Heart left ventricle (tissue), 13 donors: ENCODE measurements around the gene MTARC2.

Experiments used
- CTCF ChIP-seq, 12 donors: fragments of 200-600 bp; sonication (generic) in 4 of 12; IDR thresholded peaks; one replicate each; pipeline versions ENCODE4 v1.5.0 to v1.8.0; 2018 to 2022; ENCODE audit warnings: antibody characterized with exemption in 12 of 12, mild to moderate bottlenecking in 5 of 12
- POLR2A ChIP-seq, 2 donors: fragments of 450-650 bp; IDR thresholded peaks; one replicate each; pipeline ENCODE4 v1.6.1; 2017; ENCODE audit warnings: antibody characterized with exemption in 2 of 2, mild to moderate bottlenecking in 2 of 2, moderate library complexity in 2 of 2
- donor health status: ischemic (EF 13 %, LVEDD 7.1; RV severe dilation, severe dysfunction).
- donor health status: DM: no; HTN: yes; CAD: no.
- donor health status: DM: no; HTN: no; CAD: no.
- donor health status: ischemic (EF 25% LVEDD 6.9; RV normal size, moderate dysfunction).
- donor health status: ischemic (EF 25% LVEDD 5.7; RV mildly dilated, moderate dysfunction).
- donor health status: ischemic (EF 35%, LVEDD 5.7; RV mildly dilated, moderate dysfunction).
- donor health status: nonischemic (EF 11% LVEDD 7.7; RV severe dilation, severe dysfunction).
- donor health status: DM: yes; HTN: yes; CAD: no.
- donor health status: PGD.
- donor health status: ischemic (EF 29% LVEDD 5.4; RV normal size, mild dysfunction).
- donor health status: nonischemic (EF 23%, LVEDD 6.1; RV moderate dilation, normal function).

DNA sequence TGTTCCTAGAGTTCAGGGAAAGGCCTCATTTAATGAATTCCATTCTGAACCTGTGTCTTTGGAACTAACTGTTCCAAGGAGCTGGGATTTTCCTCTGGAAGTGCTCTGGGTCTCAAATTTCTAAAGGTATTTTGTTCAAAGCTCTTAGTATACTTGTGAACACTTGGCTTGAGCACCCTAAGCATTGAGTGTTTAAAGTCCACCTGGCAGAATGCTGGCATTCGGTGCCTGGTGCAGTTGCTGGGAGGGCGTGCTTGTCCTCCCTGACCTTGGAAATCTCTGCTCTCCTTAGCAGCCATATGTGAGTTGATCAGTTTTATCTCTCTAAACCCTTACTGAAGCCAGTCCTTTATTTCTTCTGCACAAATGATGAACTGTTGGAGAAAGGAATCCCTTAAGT is 3.0 kb downstream of the MTARC2 start:
- TF ChIP-seq CTCF (IDR thresholded peaks at IDR 0.05) (no peak), POLR2A (IDR thresholded peaks at IDR 0.05) (no peak)
